ENCODE data around the gene KRTAP10-12.

The KRTAP10-12 gene

GRCh38 chr21:44697811-44698734 lies 1.1 kb downstream of the KRTAP10-12 start:
- Histone ChIP-seq H3K9me3 (ENCODE audit: control insufficient read depth, low read length) (peaks cover 3% of the 10 kb centered on the region), H3K27ac (ENCODE audit: insufficient read depth, low read length, poor library complexity, severe bottlenecking) (no peak overlapping the region), H3K4me1 (ENCODE audit: control insufficient read depth, insufficient read depth, low read length, poor library complexity, severe bottlenecking) (no peaks in the 10 kb centered on the region), H3K27me3 (replicated peaks; ENCODE audit: control insufficient read depth, insufficient read depth, low read length, poor library complexity, severe bottlenecking) (peaks cover 17% of the 10 kb centered on the region), H3K36me3 (ENCODE audit: control insufficient read depth, insufficient read depth, low read length) (no peaks in the 10 kb centered on the region), H3K4me3 (ENCODE audit: insufficient read depth, low read depth, low read length, poor library complexity, severe bottlenecking) (no peak overlapping the region)
- DNase-seq, result no peak

- Histone ChIP-seq H3K4me3 (ENCODE audit: insufficient read depth, low read depth, low read length, poor library complexity, severe bottlenecking) (no peak overlapping the region), H3K4me1 (ENCODE audit: control insufficient read depth, insufficient read depth, low read length, poor library complexity, severe bottlenecking) (no peaks in the 10 kb centered on the region), H3K27ac (ENCODE audit: insufficient read depth, low read length, poor library complexity, severe bottlenecking) (no peak overlapping the region), H3K36me3 (ENCODE audit: control insufficient read depth, insufficient read depth, low read length) (no peaks in the 10 kb centered on the region), H3K27me3 (replicated peaks; ENCODE audit: control insufficient read depth, insufficient read depth, low read length, poor library complexity, severe bottlenecking) (peaks cover 31% of the 10 kb centered on the region), H3K9me3 (ENCODE audit: control insufficient read depth, low read length) (no peaks in the 10 kb centered on the region)
- no peak for DNase-seq
These were observed 2.6 kb downstream of the KRTAP10-12 start for GRCh38 chr21:44699502-44700001.

GRCh38 chr21:44700101-44701022 lies 3.4 kb downstream of the KRTAP10-12 start:
- Histone ChIP-seq H3K27ac (ENCODE audit: insufficient read depth, low read length, poor library complexity, severe bottlenecking) (no peak overlapping the region), H3K9me3 (ENCODE audit: control insufficient read depth, low read length) (no peaks in the 10 kb centered on the region), H3K4me3 (ENCODE audit: insufficient read depth, low read depth, low read length, poor library complexity, severe bottlenecking) (no peak overlapping the region), H3K27me3 (replicated peaks; ENCODE audit: control insufficient read depth, insufficient read depth, low read length, poor library complexity, severe bottlenecking) (peaks cover 34% of the 10 kb centered on the region), H3K36me3 (ENCODE audit: control insufficient read depth, insufficient read depth, low read length) (no peaks in the 10 kb centered on the region), H3K4me1 (ENCODE audit: control insufficient read depth, insufficient read depth, low read length, poor library complexity, severe bottlenecking) (no peaks in the 10 kb centered on the region)
- no peak for DNase-seq

GRCh38 chr21:44701023-44701400 lies 4.0 kb downstream of the KRTAP10-12 start:
- Histone ChIP-seq H3K9me3 (ENCODE audit: control insufficient read depth, low read length) (no peaks in the 10 kb centered on the region), H3K4me3 (ENCODE audit: insufficient read depth, low read depth, low read length, poor library complexity, severe bottlenecking) (no peak overlapping the region), H3K36me3 (ENCODE audit: control insufficient read depth, insufficient read depth, low read length) (no peaks in the 10 kb centered on the region), H3K27me3 (replicated peaks; ENCODE audit: control insufficient read depth, insufficient read depth, low read length, poor library complexity, severe bottlenecking) (peaks cover 36% of the 10 kb centered on the region), H3K27ac (ENCODE audit: insufficient read depth, low read length, poor library complexity, severe bottlenecking) (no peak overlapping the region), H3K4me1 (ENCODE audit: control insufficient read depth, insufficient read depth, low read length, poor library complexity, severe bottlenecking) (no peaks in the 10 kb centered on the region)
- no peak for DNase-seq

GRCh38 chr21:44701541-44701940 lies 4.6 kb downstream of the KRTAP10-12 start:
- no peaks in the 10 kb centered on the region for H3K4me1 ChIP-seq (ENCODE audit: control insufficient read depth, insufficient read depth, low read length, poor library complexity, severe bottlenecking)
- H3K36me3 ChIP-seq (ENCODE audit: control insufficient read depth, insufficient read depth, low read length), result no peaks in the 10 kb centered on the region
- no peak overlapping the region for H3K4me3 ChIP-seq (ENCODE audit: insufficient read depth, low read depth, low read length, poor library complexity, severe bottlenecking)
- H3K27me3 ChIP-seq (replicated peaks; ENCODE audit: control insufficient read depth, insufficient read depth, low read length, poor library complexity, severe bottlenecking), result peaks cover 42% of the 10 kb centered on the region
- no peaks in the 10 kb centered on the region for H3K9me3 ChIP-seq (ENCODE audit: control insufficient read depth, low read length)
- H3K27ac ChIP-seq (ENCODE audit: insufficient read depth, low read length, poor library complexity, severe bottlenecking), result no peak overlapping the region
- DNase-seq, result no peak

GRCh38 chr21:44702111-44702972 lies 5.4 kb downstream of the KRTAP10-12 start:
- Histone ChIP-seq H3K36me3 (ENCODE audit: control insufficient read depth, insufficient read depth, low read length) (no peaks in the 10 kb centered on the region), H3K27ac (ENCODE audit: insufficient read depth, low read length, poor library complexity, severe bottlenecking) (no peak overlapping the region), H3K27me3 (replicated peaks; ENCODE audit: control insufficient read depth, insufficient read depth, low read length, poor library complexity, severe bottlenecking) (peaks cover 49% of the 10 kb centered on the region), H3K4me3 (ENCODE audit: insufficient read depth, low read depth, low read length, poor library complexity, severe bottlenecking) (no peak overlapping the region), H3K4me1 (ENCODE audit: control insufficient read depth, insufficient read depth, low read length, poor library complexity, severe bottlenecking) (no peaks in the 10 kb centered on the region), H3K9me3 (ENCODE audit: control insufficient read depth, low read length) (no peaks in the 10 kb centered on the region)
- DNase-seq, result no peak

GRCh38 chr21:44702973-44703730 lies 6.2 kb downstream of the KRTAP10-12 start:
- no peaks in the 10 kb centered on the region for H3K4me1 ChIP-seq (ENCODE audit: control insufficient read depth, insufficient read depth, low read length, poor library complexity, severe bottlenecking)
- peaks cover 57% of the 10 kb centered on the region for H3K27me3 ChIP-seq (replicated peaks; ENCODE audit: control insufficient read depth, insufficient read depth, low read length, poor library complexity, severe bottlenecking)
- no peaks in the 10 kb centered on the region for H3K36me3 ChIP-seq (ENCODE audit: control insufficient read depth, insufficient read depth, low read length)
- H3K4me3 ChIP-seq (ENCODE audit: insufficient read depth, low read depth, low read length, poor library complexity, severe bottlenecking), result no peak overlapping the region
- no peak for DNase-seq
- no peaks in the 10 kb centered on the region for H3K9me3 ChIP-seq (ENCODE audit: control insufficient read depth, low read length)
- H3K27ac ChIP-seq (ENCODE audit: insufficient read depth, low read length, poor library complexity, severe bottlenecking), result no peak overlapping the region

GRCh38 chr21:44703731-44704635 lies 7.0 kb downstream of the KRTAP10-12 start:
- no peak for DNase-seq
- no peak overlapping the region for H3K4me3 ChIP-seq (ENCODE audit: insufficient read depth, low read depth, low read length, poor library complexity, severe bottlenecking)
- H3K27me3 ChIP-seq (replicated peaks; ENCODE audit: control insufficient read depth, insufficient read depth, low read length, poor library complexity, severe bottlenecking), result peaks cover 65% of the 10 kb centered on the region
- no peaks in the 10 kb centered on the region for H3K36me3 ChIP-seq (ENCODE audit: control insufficient read depth, insufficient read depth, low read length)
- H3K27ac ChIP-seq (ENCODE audit: insufficient read depth, low read length, poor library complexity, severe bottlenecking), result no peak overlapping the region
- no peaks in the 10 kb centered on the region for H3K9me3 ChIP-seq (ENCODE audit: control insufficient read depth, low read length)
- peaks cover 6% of the 10 kb centered on the region for H3K4me1 ChIP-seq (ENCODE audit: control insufficient read depth, insufficient read depth, low read length, poor library complexity, severe bottlenecking)

Data from effector memory CD4-positive, alpha-beta T cell (primary cell).